Endodermal cell (in vitro differentiated cells): ENCODE data around the gene SMG9. TPM values are rescaled to one million over a fixed set of nuclear protein-coding genes. Genes with fewer than 3 reads are reported as not detected.
A peak's percentile ranks its signal among the peaks of the same experiment; 100 is the strongest.

ENCODE experiments used
- DNase-seq: peaks from one replicate; pipeline ENCODE4 v3.0.0-alpha.2; 2017
- H3K27ac ChIP-seq: 2 replicates; pipeline ENCODE4 v1.5.1; 2013; ENCODE audit warnings: mild to moderate bottlenecking, low read depth, low read length, moderate library complexity
- H3K27me3 ChIP-seq: 2 replicates; pipeline ENCODE4 v1.6.1; 2013; ENCODE audit warnings: mild to moderate bottlenecking, low read length, moderate library complexity; ENCODE audit not compliant: insufficient read depth, control insufficient read depth, poor library complexity, severe bottlenecking
- H3K36me3 ChIP-seq: 2 replicates; pipeline ENCODE4 v1.7.0; 2013; ENCODE audit warnings: mild to moderate bottlenecking, low read length, moderate library complexity; ENCODE audit not compliant: control insufficient read depth, insufficient read depth
- H3K4me1 ChIP-seq: one replicate; pipeline ENCODE4 v1.7.0; 2013; ENCODE audit warnings: low read length; ENCODE audit not compliant: control insufficient read depth, insufficient read depth
- H3K4me3 ChIP-seq: 2 replicates; pipeline ENCODE4 v1.5.1; 2013; ENCODE audit warnings: mild to moderate bottlenecking, low read length, moderate library complexity
- H3K9ac ChIP-seq: 2 replicates; pipeline ENCODE4 v1.6.1; 2013; ENCODE audit warnings: mild to moderate bottlenecking, low read length, moderate library complexity; ENCODE audit not compliant: poor library complexity, severe bottlenecking; ENCODE audit errors: extremely low read depth
- H3K9me3 ChIP-seq: 2 replicates; pipeline ENCODE4 v1.6.1; 2013; ENCODE audit warnings: mild to moderate bottlenecking, low read length, moderate library complexity; ENCODE audit not compliant: control insufficient read depth
- H3K27ac Mint-ChIP-seq: 2 replicates; pipeline ENCODE4 v1.8.0; 2020; ENCODE audit warnings: mixed read lengths
- H3K27me3 Mint-ChIP-seq: 2 replicates; pipeline ENCODE4 v1.8.0; 2021; ENCODE audit warnings: mild to moderate bottlenecking, mixed read lengths; ENCODE audit not compliant: insufficient read depth
- H3K36me3 Mint-ChIP-seq: 2 replicates; pipeline ENCODE4 v1.8.0; 2020; ENCODE audit warnings: low read depth, mixed read lengths
- H3K4me1 Mint-ChIP-seq: 2 replicates; pipeline ENCODE4 v1.8.0; 2020; ENCODE audit warnings: mixed read lengths
- H3K4me3 Mint-ChIP-seq: 2 replicates; pipeline ENCODE4 v1.8.0; 2020; ENCODE audit warnings: mild to moderate bottlenecking, moderate library complexity, mixed read lengths
- H3K9me3 Mint-ChIP-seq: 2 replicates; pipeline ENCODE4 v1.8.0; 2020; ENCODE audit warnings: mild to moderate bottlenecking, mixed read lengths
- CTCF ChIP-seq: fragments of 200-600 bp; sonication (generic); conservative IDR thresholded peaks from 2 replicates; pipeline ENCODE4 v1.5.0; 2021; ENCODE audit warnings: antibody characterized with exemption, mild to moderate bottlenecking
- WGBS, 2 experiments: methylation state at CpG; one replicate each; pipeline versions ENCODE4 v1.1.5 to v1.1.7; 2013; ENCODE audit warnings: missing lambda C conversion rate in 2 of 2, mixed read lengths in 1 of 2; ENCODE audit not compliant: insufficient coverage in 1 of 2, insufficient read length in 1 of 2; 5-methylcytosine and 5-hydroxymethylcytosine counted together
- total RNA-seq, 2 donors: library from RNA; stranded (reverse); fragmentation: NEBNext Ultra II Directional in 1 of 2; extraction: Animal tissue kit (Norgen Biotek cat#: 25700) in 1 of 2; gene quantifications; 2 replicates in 1 of 2; 3 replicates in 1 of 2; pipeline ENCODE4 v1.2.1, GENCODE V29; 2021

The SMG9 gene
- total RNA-seq, 2 donors from 2014 or later = 44.6 to 53.8 TPM

- Histone ChIP-seq H3K9me3 (no peaks in the 10 kb centered on the region), H3K27me3 (no peaks in the 10 kb centered on the region), H3K4me1 (peaks cover 12% of the 10 kb centered on the region), H3K27ac (no peak overlapping the region), H3K9ac (no peak overlapping the region), H3K4me3 (no peak overlapping the region), H3K36me3 (peaks cover 79% of the 10 kb centered on the region)
- no peaks in the 10 kb centered on the region for H3K27me3 Mint-ChIP-seq
- peaks cover 74% of the 10 kb centered on the region for H3K36me3 Mint-ChIP-seq
- peaks cover 22% of the 10 kb centered on the region for H3K4me1 Mint-ChIP-seq
- WGBS, 2 experiments = 95 to 100% methylated on average over 3 of the region's 3 CpGs
- no peak for DNase-seq
- H3K4me3 Mint-ChIP-seq = no peak overlapping the region
- no peak overlapping the region for H3K27ac Mint-ChIP-seq
- no peak for TF ChIP-seq CTCF
- no peaks in the 10 kb centered on the region for H3K9me3 Mint-ChIP-seq
These were observed 11.7 kb downstream of the SMG9 start for GRCh38 chr19:43743059-43743458.

- Histone ChIP-seq H3K9ac (no peak overlapping the region), H3K4me1 (peaks cover 15% of the 10 kb centered on the region), H3K4me3 (no peak overlapping the region), H3K9me3 (no peaks in the 10 kb centered on the region), H3K36me3 (peaks cover 78% of the 10 kb centered on the region), H3K27me3 (no peaks in the 10 kb centered on the region), H3K27ac (no peak overlapping the region)
- H3K4me3 Mint-ChIP-seq = no peak overlapping the region
- H3K36me3 Mint-ChIP-seq = peaks cover 76% of the 10 kb centered on the region
- H3K27me3 Mint-ChIP-seq = no peaks in the 10 kb centered on the region
- H3K27ac Mint-ChIP-seq = no peak overlapping the region
- no peak for DNase-seq
- WGBS, 2 experiments = 93 to 100% methylated on average over 7 to 10 of the region's 10 CpGs
- peaks cover 22% of the 10 kb centered on the region for H3K4me1 Mint-ChIP-seq
- no peak for TF ChIP-seq CTCF
- H3K9me3 Mint-ChIP-seq = no peaks in the 10 kb centered on the region
These were observed 13.5 kb downstream of the SMG9 start for GRCh38 chr19:43741075-43741825.

GRCh38 chr19:43739439-43740235 lies 15.1 kb downstream of the SMG9 start:
- Mint-ChIP-seq H3K4me3 (no peak overlapping the region), H3K9me3 (no peaks in the 10 kb centered on the region), H3K4me1 (peaks cover 22% of the 10 kb centered on the region), H3K27ac (peak overlapping the region; percentile 33), H3K27me3 (no peaks in the 10 kb centered on the region), H3K36me3 (peaks cover 79% of the 10 kb centered on the region)
- Histone ChIP-seq H3K9me3 (no peaks in the 10 kb centered on the region), H3K4me3 (no peak overlapping the region), H3K27ac (no peak overlapping the region), H3K9ac (no peak overlapping the region), H3K36me3 (peaks cover 76% of the 10 kb centered on the region), H3K4me1 (peaks cover 15% of the 10 kb centered on the region), H3K27me3 (no peaks in the 10 kb centered on the region)
- peak; percentile 49 for DNase-seq
- TF ChIP-seq CTCF = no peak
- WGBS, 2 experiments = 89 to 96% methylated on average over 15 to 16 of the region's 16 CpGs
